GM18907 (cell line): ENCODE data around the gene GIPR.
A peak's percentile ranks its signal among the peaks of the same experiment; 100 is the strongest.

Experiments
- ATAC-seq: cut with Tn5 transposase; IDR thresholded peaks from one replicate; pipeline ENCODE4 v1.9.1; 2021; ENCODE audit warnings: mild to moderate bottlenecking, moderate library complexity; ENCODE audit not compliant: unreplicated experiment

Gene GIPR

DNA sequence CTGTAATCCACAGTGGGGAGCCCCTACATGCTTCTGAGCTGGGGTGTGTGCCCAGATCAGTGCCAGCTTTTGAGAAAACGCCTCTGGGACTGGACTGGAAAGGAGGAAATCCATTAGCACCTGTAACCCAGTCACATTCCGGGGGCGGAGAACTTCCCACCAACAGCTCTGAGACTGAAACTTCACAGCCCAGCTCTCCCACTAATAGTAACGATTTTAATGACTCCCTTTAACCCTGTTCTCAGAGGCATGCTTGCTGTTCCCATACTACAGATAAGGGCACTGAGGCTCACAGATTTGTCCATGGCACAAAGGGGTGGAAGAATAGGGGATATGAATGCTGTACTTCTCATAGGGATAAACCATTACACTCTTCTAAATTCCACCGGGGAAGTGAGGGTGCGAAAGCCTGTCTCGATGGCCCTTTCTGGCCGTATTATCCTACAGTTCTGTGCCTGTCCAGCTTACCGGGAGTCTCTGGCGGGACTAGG, 61.8 kb downstream of the GIPR start:
- no peak for ATAC-seq

DNA sequence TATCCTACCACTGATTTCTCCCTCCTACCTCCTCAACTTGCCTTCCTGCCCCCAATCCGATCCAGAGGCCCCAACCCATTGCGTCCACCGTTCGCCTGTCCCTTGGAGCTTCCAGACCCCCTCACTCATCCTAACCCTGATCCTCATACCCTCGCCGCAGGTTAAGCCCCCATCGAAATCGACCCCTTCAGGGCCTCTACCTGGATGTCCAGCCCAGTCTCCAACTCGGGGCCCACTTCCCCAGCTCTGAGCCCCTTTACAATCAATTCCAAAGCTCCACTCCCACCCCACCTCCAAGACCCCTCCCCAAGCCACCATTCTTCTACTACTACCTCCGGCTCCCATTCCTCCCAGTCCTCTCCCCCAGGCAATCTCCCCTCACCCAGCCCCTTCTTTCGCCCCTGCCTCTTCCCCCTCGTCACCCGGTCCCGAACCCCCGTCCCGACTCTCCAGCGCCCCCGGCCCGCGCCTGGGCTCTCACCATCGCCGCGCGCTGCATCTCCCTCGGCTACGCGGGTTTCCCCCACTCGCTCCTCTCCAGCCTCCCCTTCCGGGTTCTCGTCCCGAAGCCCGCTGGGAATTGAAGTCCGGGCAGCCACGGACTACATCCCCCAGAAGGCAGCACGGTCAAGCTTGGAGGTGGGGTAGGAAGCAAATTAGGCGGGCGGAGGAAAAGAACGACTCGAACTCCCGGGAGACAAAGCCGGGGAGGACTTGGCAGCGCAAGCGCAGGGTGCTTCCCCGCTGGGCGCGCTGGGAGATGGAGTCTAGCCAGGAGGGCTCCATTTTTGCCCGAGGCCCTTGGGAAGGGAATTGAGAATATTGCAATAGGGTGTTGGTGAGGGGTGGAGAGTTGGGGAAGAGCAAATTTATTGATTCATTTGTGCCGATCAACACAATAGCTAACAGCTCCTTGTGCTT, 62.6 kb downstream of the GIPR start, which contains the start of gene FBXO46:
FBXO46 (minus strand) TSS at position 529 of the 921 bp plus-strand sequence. CDS start 17,401 bp downstream, outside the sequence.
- ATAC-seq: peak; percentile 94
